H1 (cell line): Measurements from ENCODE around the gene MAN2A1.

ENCODE experiments used
- GTF2F1 ChIP-seq: IDR thresholded peaks from 2 replicates; pipeline ENCODE4 v1.6.1; 2012; ENCODE audit warnings: low read depth, low read length, improper control_type of control experiment, borderline replicate concordance
- POLR2A ChIP-seq, 2 experiments: IDR thresholded peaks; 1 replicate in 1 of 2; 2 replicates in 1 of 2; pipeline ENCODE4 v1.6.1; 2011; ENCODE audit warnings: low read depth in 2 of 2, low read length in 2 of 2, mild to moderate bottlenecking in 2 of 2; ENCODE audit errors: control extremely low read depth in 1 of 2
- TF ChIP-seq, protein P1 (sequence below), 3 experiments: IDR thresholded peaks; 1 replicate in 2 of 3; 2 replicates in 1 of 3; pipeline versions ENCODE4 v1.5.1 to v1.6.1; 2011; ENCODE audit warnings: low read length in 3 of 3, mild to moderate bottlenecking in 3 of 3, inconsistent platforms in 2 of 3, low read depth in 1 of 3, moderate library complexity in 1 of 3; ENCODE audit not compliant: insufficient read depth in 1 of 3; ENCODE audit errors: control extremely low read depth in 1 of 3

DNA sequence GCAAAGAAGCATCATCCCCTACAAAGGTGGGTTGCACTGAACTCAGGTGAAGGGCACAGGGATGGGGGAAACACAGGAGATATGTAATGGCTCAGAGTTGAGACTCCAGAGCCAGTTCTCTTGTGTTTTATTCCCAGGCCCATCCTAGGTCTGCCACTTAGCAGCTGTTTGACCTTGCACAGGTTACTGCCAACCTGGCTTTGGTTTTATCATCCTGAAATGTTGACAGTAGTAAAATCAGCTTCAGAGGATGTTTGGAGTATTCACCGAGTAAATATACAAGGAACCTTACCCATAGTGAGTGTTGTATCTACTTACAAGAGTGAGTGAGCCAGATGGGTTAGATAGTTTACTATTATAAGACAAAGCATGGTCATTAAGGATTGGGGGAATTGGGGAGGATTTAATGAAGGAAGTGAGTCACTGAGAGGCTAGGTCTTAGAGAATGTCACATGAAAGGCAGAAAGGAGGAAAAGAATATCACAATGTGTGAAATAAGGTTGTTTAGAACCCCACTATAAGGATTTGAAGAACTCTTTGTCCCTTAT, 141.3 kb downstream of the MAN2A1 start:
- TF ChIP-seq, protein P1, sequence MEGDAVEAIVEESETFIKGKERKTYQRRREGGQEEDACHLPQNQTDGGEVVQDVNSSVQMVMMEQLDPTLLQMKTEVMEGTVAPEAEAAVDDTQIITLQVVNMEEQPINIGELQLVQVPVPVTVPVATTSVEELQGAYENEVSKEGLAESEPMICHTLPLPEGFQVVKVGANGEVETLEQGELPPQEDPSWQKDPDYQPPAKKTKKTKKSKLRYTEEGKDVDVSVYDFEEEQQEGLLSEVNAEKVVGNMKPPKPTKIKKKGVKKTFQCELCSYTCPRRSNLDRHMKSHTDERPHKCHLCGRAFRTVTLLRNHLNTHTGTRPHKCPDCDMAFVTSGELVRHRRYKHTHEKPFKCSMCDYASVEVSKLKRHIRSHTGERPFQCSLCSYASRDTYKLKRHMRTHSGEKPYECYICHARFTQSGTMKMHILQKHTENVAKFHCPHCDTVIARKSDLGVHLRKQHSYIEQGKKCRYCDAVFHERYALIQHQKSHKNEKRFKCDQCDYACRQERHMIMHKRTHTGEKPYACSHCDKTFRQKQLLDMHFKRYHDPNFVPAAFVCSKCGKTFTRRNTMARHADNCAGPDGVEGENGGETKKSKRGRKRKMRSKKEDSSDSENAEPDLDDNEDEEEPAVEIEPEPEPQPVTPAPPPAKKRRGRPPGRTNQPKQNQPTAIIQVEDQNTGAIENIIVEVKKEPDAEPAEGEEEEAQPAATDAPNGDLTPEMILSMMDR (IDR thresholded peaks at IDR 0.05; ENCODE audit: control extremely low read depth in 1 of 3, insufficient read depth in 1 of 3, low read depth in 1 of 3, low read length in 3 of 3) = no peak
- TF ChIP-seq GTF2F1 = no peak
- TF ChIP-seq POLR2A (IDR thresholded peaks at IDR 0.05; ENCODE audit: control extremely low read depth in 1 of 2, low read depth in 2 of 2, low read length in 2 of 2) = no peak
